Measurements from ENCODE around the gene AGPAT4. TPM values are rescaled to one million over a fixed set of nuclear protein-coding genes. Genes with fewer than 3 reads are reported as not detected.

AGPAT4 gene
- total RNA-seq, 4 donors from 2014 or later = 10.5 to 20.8 (median 12.6) TPM

- Histone ChIP-seq H3K27ac (no peak overlapping the region), H3K4me1 (peaks cover 0 to 3% (median 0%) of the 10 kb centered on the region in 4 donors), H3K4me3 (no peak overlapping the region), H3K9me3 (no peaks in the 10 kb centered on the region), H3K36me3 (peaks cover 0 to 4% (median 0%) of the 10 kb centered on the region in 3 donors), H3K27me3 (no peaks in the 10 kb centered on the region)
- WGBS, 2 donors = 74 to 75% methylated on average over 17 of the region's 17 CpGs
- TF ChIP-seq, protein P1, sequence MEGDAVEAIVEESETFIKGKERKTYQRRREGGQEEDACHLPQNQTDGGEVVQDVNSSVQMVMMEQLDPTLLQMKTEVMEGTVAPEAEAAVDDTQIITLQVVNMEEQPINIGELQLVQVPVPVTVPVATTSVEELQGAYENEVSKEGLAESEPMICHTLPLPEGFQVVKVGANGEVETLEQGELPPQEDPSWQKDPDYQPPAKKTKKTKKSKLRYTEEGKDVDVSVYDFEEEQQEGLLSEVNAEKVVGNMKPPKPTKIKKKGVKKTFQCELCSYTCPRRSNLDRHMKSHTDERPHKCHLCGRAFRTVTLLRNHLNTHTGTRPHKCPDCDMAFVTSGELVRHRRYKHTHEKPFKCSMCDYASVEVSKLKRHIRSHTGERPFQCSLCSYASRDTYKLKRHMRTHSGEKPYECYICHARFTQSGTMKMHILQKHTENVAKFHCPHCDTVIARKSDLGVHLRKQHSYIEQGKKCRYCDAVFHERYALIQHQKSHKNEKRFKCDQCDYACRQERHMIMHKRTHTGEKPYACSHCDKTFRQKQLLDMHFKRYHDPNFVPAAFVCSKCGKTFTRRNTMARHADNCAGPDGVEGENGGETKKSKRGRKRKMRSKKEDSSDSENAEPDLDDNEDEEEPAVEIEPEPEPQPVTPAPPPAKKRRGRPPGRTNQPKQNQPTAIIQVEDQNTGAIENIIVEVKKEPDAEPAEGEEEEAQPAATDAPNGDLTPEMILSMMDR (IDR thresholded peaks at IDR 0.05) = no peak
- TF ChIP-seq POLR2A (IDR thresholded peaks at IDR 0.05) (no peak), EP300 (IDR thresholded peaks at IDR 0.05) (no peak)
- no peak for DNase-seq (ENCODE audit: low spot score in 2 of 2)
Observed at GRCh38 chr6:161254464-161255253, 19.2 kb downstream of the AGPAT4 start.

DNA sequence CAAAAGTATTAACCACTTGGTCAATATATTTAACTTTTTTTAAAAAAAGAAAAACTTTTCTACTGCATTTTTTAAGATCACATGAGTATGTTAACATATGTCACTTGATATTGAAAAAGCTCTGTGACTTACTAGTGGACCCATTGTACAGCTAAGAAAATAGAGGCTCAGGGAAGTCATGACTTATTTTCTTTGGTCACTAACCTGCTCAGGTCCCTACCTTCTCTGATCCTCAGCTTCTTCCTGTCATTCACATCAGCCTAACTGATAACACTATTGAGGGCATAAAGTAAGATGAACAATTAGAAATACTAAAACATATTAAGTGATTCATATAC lies 19.8 kb downstream of the AGPAT4 start:
- TF ChIP-seq POLR2A (IDR thresholded peaks at IDR 0.05) = no peak
- TF ChIP-seq EP300 (IDR thresholded peaks at IDR 0.05) = no peak
- TF ChIP-seq, protein P1 (IDR thresholded peaks at IDR 0.05) = no peak
- Histone ChIP-seq H3K27me3 (no peaks in the 10 kb centered on the region), H3K9me3 (peaks cover 0 to 6% (median 0%) of the 10 kb centered on the region in 4 donors), H3K4me1 (peaks cover 0 to 3% (median 0%) of the 10 kb centered on the region in 4 donors), H3K27ac (no peak overlapping the region), H3K36me3 (no peaks in the 10 kb centered on the region), H3K4me3 (no peak overlapping the region)
- no peak for DNase-seq (ENCODE audit: low spot score in 2 of 2)

DNA sequence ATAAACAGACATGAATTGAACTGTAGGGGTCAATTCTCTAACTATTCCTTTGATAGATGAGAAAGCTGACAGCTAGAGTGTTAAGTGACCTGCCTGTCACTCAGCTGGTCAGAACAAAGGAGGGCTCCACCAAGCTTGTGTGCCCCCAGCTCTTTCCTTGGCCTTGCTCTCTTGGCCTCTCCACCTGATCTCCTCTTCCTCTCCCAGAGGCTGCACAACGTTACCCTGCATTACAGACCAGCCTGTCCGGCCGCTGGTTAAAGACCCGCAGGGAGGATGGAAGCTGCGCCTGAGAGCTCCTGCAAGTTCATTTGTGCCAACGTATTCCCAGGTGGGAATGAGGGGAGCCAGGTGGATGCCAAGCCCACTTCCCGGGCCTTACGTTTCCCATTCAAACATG lies 22.5 kb downstream of the AGPAT4 start:
- DNase-seq (ENCODE audit: low spot score in 2 of 2) = no peak
- 86 to 90% methylated on average over 8 of the region's 8 CpGs for WGBS, 2 donors

DNA sequence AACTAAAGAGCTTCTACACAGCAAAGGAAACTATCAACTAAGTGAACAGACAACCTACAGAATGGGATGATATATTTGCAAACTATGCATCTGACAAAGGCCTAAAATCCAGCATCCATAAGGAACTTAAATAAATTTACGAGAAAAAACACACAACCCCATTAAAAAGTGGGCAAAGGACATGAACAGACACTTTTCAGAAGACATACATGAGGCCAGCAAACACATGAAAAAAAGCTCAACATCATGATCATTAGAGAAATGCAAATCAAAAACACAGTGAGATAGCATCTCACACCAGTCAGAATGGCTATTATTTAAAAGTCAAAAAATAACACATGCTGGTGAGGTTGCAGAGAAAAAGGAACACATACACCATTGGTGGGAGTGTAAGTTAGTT lies 24.5 kb downstream of the AGPAT4 start:
- no peak overlapping the region for H3K27ac ChIP-seq
- TF ChIP-seq POLR2A (IDR thresholded peaks at IDR 0.05) (no peak), EP300 (IDR thresholded peaks at IDR 0.05) (no peak)
- TF ChIP-seq, protein P1 (IDR thresholded peaks at IDR 0.05) = no peak
- H3K4me3 ChIP-seq = no peak overlapping the region
- H3K27me3 ChIP-seq = no peaks in the 10 kb centered on the region
- H3K36me3 ChIP-seq = peaks cover 0 to 7% (median 0%) of the 10 kb centered on the region in 3 donors
- 96 to 100% methylated on average over 1 of the region's 1 CpG for WGBS, 2 donors
- peaks cover 0 to 7% (median 0%) of the 10 kb centered on the region in 4 donors for H3K9me3 ChIP-seq
- no peaks in the 10 kb centered on the region for H3K4me1 ChIP-seq
- DNase-seq (ENCODE audit: low spot score in 2 of 2) = no peak

More for the DNA sequence above, 22.5 kb downstream of the AGPAT4 start:
- TF ChIP-seq EP300 (IDR thresholded peaks at IDR 0.05) (no peak), POLR2A (IDR thresholded peaks at IDR 0.05) (no peak)
- TF ChIP-seq, protein P1 (IDR thresholded peaks at IDR 0.05) = no peak
- no peaks in the 10 kb centered on the region for H3K27me3 ChIP-seq
- H3K27ac ChIP-seq = no peak overlapping the region
- no peaks in the 10 kb centered on the region for H3K4me1 ChIP-seq
- no peak overlapping the region for H3K4me3 ChIP-seq
- H3K36me3 ChIP-seq = no peaks in the 10 kb centered on the region
- H3K9me3 ChIP-seq = peaks cover 0 to 7% (median 0%) of the 10 kb centered on the region in 4 donors

DNA sequence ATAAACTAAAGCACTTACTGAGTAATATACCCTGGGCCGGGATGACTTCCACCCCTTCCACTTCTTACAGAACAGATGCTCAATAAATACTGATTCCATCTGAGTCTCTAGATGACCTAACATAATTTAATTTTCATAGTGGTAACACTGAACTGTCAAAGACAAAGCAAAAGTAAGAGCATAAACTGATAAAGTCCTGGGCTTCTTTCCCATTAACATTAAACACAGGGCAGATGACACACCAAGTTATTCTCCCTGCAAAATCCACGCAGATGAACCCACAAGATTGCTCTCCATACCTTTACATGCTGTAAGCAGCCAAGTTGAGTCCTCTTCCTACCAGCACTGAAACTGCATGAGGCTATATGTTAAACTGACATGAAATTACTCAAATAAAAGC lies 27.1 kb downstream of the AGPAT4 start:
- TF ChIP-seq POLR2A (IDR thresholded peaks at IDR 0.05) (no peak), EP300 (IDR thresholded peaks at IDR 0.05) (no peak)
- TF ChIP-seq, protein P1 (IDR thresholded peaks at IDR 0.05) = no peak
- H3K9me3 ChIP-seq = peaks cover 0 to 7% (median 0%) of the 10 kb centered on the region in 4 donors
- no peaks in the 10 kb centered on the region for H3K27me3 ChIP-seq
- DNase-seq (ENCODE audit: low spot score in 2 of 2) = no peak
- WGBS, 2 donors = 93 to 94% methylated on average over 2 of the region's 2 CpGs
- peaks cover 0 to 7% (median 0%) of the 10 kb centered on the region in 3 donors for H3K36me3 ChIP-seq
- no peaks in the 10 kb centered on the region for H3K4me1 ChIP-seq
- no peak overlapping the region for H3K4me3 ChIP-seq
- no peak overlapping the region for H3K27ac ChIP-seq
